Adipocyte (in vitro differentiated cells): ENCODE results near the gene GRN.

Experiments
- DNase-seq: peaks from one replicate; pipeline ENCODE4 v3.0.0-alpha.2; 2015; ENCODE audit warnings: low read depth
- H3K27me3 ChIP-seq: replicated peaks from 2 replicates; pipeline ENCODE4 v1.7.0; 2013; ENCODE audit warnings: mild to moderate bottlenecking, low read length, moderate library complexity; ENCODE audit not compliant: control insufficient read depth, insufficient read depth
- H3K36me3 ChIP-seq: 2 replicates; pipeline ENCODE4 v1.7.0; 2013; ENCODE audit warnings: low read length, mild to moderate bottlenecking, moderate library complexity; ENCODE audit not compliant: control insufficient read depth, insufficient read depth, severe bottlenecking
- H3K4me1 ChIP-seq: 2 replicates; pipeline ENCODE4 v1.7.0; 2013; ENCODE audit warnings: mild to moderate bottlenecking, low read length, moderate library complexity; ENCODE audit not compliant: control insufficient read depth, insufficient read depth
- H3K4me3 ChIP-seq: 2 replicates; pipeline ENCODE4 v1.7.0; 2013; ENCODE audit warnings: mild to moderate bottlenecking, low read length, moderate library complexity
- H3K9ac ChIP-seq: 2 replicates; pipeline ENCODE4 v1.7.0; 2013; ENCODE audit warnings: mild to moderate bottlenecking, low read length, moderate library complexity
- H3K9me3 ChIP-seq: 2 replicates; pipeline ENCODE4 v1.7.0; 2013; ENCODE audit warnings: mild to moderate bottlenecking, low read length, moderate library complexity; ENCODE audit not compliant: control insufficient read depth

Gene GRN

DNA sequence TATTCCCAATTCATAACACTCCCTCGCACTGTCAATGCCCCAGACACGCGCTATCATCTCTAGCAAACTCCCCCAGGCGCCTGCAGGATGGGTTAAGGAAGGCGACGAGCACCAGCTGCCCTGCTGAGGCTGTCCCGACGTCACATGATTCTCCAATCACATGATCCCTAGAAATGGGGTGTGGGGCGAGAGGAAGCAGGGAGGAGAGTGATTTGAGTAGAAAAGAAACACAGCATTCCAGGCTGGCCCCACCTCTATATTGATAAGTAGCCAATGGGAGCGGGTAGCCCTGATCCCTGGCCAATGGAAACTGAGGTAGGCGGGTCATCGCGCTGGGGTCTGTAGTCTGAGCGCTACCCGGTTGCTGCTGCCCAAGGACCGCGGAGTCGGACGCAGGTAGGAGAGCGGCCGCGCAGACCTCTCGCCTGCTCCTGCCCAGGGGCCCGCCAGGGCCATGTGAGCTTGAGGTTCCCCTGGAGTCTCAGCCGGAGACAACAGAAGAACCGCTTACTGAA lies at the start of gene GRN:
GRN (plus strand) TSS at position 364 of the 515 bp plus-strand sequence. CDS start 3,863 bp downstream, outside the sequence.
- H3K9ac ChIP-seq = peak within 1 kb of the TSS; percentile 95
- DNase-seq = peak; percentile 99
- H3K4me3 ChIP-seq = peak within 1 kb of the TSS; percentile 95
- peaks cover 7% of the 10 kb centered on the region for H3K4me1 ChIP-seq
- H3K27me3 ChIP-seq = no peaks in the 10 kb centered on the region
- peaks cover 4% of the 10 kb centered on the region for H3K36me3 ChIP-seq
- no peaks in the 10 kb centered on the region for H3K9me3 ChIP-seq

DNA sequence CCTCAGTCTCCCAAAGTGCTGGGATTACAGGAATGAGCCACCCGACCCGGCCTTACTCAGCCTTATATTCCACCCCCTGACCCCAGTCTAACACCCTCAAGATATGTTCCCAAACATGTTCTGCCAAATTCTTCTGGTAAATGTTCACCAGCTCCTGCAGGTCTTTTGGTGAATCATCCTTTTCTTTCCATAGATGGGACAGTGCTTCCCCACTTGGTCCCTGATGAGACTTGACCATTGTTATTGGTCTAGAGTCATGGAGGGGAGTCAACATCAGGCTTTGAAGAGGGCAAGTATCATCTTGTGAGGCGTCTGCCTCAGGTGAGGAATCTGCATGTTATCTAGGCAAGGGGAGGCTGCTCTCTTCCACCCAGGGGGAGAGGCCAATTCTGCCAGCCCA lies 47.1 kb upstream of the GRN start:
- no peaks in the 10 kb centered on the region for H3K4me1 ChIP-seq
- H3K9ac ChIP-seq = no peak overlapping the region
- H3K27me3 ChIP-seq = peaks cover 32% of the 10 kb centered on the region
- no peaks in the 10 kb centered on the region for H3K9me3 ChIP-seq
- DNase-seq = no peak
- H3K4me3 ChIP-seq = no peak overlapping the region
- no peaks in the 10 kb centered on the region for H3K36me3 ChIP-seq

DNA sequence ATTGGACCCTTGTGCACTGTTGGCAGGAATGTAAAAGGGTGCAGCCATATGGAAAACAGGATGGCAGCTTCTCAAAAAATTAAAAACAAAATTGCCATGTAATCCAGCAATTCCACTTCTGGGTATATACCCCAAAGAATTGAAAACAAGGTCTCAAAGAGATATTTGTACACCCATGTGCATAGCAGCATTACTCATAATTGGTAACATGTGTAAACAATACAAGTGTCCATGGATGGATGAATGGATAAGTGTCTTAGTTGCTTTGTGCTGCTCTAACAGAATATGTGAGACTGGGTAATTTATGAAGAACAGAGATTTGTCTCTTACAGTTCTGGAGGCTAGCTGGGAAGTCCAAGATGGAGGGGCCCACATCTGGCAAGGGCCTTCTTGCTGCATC lies 40.5 kb upstream of the GRN start:
- DNase-seq = no peak
- no peaks in the 10 kb centered on the region for H3K9me3 ChIP-seq

DNA sequence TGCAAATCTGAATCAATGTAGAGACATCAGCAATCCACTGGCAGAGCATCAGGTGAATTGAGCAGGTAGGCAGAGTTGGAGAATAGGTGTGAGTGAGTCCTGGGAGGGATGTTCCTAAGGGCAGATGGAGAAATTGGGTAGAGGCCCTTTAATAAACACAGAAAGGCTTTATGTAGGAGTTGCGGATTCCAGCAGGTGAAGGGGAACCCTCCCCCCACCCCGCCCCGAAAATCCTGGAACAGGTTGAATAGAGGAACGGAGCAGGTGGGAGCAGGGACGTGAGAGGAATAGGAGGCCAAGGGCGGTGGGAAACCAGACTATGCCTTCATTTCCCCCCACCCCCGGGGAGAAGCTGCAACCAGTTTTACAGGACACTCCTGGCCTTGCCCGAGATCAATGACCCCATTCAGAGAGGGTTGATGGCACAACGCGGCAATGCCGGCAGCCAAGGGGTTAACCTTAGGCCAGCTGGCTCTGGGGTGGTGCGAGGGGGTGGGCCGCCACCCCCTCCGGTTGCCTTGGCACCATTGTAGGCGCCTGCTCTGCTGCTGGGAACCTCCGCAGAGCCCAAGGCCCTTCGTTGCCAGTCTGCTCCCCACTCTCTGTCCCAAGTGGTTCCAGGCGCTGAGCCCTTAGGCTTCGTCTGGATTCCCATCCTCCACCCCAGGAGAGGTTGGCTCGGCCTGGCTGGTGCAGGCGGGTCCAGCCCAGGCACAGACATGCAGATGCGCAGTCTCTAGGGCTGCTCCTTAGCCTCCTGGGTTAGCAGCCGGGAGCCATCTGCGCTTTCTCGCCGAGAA lies 37.5 kb upstream of the GRN start:
- H3K9me3 ChIP-seq = no peaks in the 10 kb centered on the region
- no peaks in the 10 kb centered on the region for H3K36me3 ChIP-seq
- no peaks in the 10 kb centered on the region for H3K4me1 ChIP-seq
- H3K27me3 ChIP-seq = peaks cover 55% of the 10 kb centered on the region
- H3K9ac ChIP-seq = no peak overlapping the region
- DNase-seq = peak; percentile 73
- H3K4me3 ChIP-seq = no peak overlapping the region

More for the DNA sequence above, 40.5 kb upstream of the GRN start:
- no peaks in the 10 kb centered on the region for H3K4me1 ChIP-seq
- no peak overlapping the region for H3K4me3 ChIP-seq
- peaks cover 50% of the 10 kb centered on the region for H3K27me3 ChIP-seq
- H3K9ac ChIP-seq = no peak overlapping the region
- no peaks in the 10 kb centered on the region for H3K36me3 ChIP-seq

DNA sequence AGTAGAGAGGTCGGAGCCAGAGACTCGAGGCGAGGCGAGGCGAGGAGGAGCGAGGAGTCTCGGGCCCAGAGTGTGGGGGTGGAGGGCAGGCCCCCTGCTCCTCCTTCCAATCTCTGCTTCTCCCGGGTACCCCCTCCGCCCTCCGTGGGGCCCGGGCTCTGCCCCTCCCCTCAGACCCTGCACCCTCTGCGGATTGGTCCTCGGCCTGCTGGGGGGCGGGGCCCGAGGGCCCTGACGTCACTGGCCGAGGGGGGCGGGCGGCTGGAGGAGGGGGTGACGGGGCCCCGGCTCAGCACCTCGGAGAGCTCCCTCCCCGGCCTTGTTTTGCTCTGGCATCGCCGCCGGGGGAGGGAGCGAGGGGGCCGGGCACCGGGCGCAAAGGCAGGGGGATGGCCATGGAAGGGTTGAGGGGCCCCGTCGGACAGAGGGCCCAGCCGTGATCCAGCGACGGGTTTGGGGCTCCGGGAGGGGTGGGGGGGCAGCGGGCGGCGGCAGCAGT lies 36.7 kb upstream of the GRN start, which contains the start of gene RUNDC3A:
RUNDC3A (plus strand) TSS at position 282 of the 499 bp plus-strand sequence. CDS start 232 bp downstream, outside the sequence.
- H3K9me3 ChIP-seq = no peaks in the 10 kb centered on the region
- peak; percentile 94 for DNase-seq
- peaks cover 53% of the 10 kb centered on the region for H3K27me3 ChIP-seq
- H3K36me3 ChIP-seq = no peaks in the 10 kb centered on the region
- H3K4me3 ChIP-seq = no peak within 1 kb of the TSS
- no peak within 1 kb of the TSS for H3K9ac ChIP-seq
- no peaks in the 10 kb centered on the region for H3K4me1 ChIP-seq

DNA sequence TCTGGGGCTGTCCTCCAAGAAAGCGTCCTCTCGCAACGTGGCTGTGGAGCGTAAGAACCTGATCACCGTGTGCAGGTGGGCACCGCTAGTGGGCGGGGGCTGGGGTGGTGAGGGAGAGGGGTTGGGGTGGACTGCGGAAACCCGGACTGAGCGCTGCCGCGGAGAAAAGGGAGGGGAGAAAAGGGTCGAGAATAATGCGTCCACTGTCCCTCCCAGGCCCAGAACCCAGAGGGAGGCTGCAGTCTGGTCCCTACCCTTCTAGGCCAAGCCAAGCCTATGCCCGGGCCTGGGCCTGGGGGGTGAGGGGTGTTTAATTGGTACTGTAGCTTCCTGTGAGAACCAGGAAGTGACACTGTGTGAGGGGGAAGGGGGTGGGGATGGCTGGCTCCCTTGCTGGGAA lies 36.2 kb upstream of the GRN start:
- no peak overlapping the region for H3K9ac ChIP-seq
- no peak for DNase-seq
- H3K4me1 ChIP-seq = no peaks in the 10 kb centered on the region
- H3K4me3 ChIP-seq = no peak overlapping the region
- no peaks in the 10 kb centered on the region for H3K36me3 ChIP-seq
- peaks cover 50% of the 10 kb centered on the region for H3K27me3 ChIP-seq
- H3K9me3 ChIP-seq = no peaks in the 10 kb centered on the region

DNA sequence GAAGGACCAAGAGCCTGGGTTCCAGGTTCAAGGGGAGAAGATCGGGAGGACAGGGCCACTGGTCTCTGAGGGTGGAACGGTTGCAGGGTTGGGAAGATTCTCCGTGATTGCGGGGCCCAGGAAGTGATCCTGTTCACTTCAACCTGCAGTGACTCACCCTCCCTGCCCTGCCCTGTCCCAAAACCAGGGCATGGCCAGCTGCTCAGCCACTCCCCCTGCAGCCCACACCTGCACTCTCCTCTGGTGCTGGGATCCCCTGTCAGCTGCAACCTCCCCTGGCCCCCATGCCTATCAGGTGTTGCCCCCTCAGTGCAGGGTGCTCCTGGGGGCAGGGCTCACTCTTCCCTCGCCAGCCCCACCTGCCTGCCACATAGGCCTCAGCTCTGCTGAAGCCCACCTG lies 35.6 kb upstream of the GRN start:
- H3K36me3 ChIP-seq = no peaks in the 10 kb centered on the region
- no peaks in the 10 kb centered on the region for H3K4me1 ChIP-seq
- H3K9ac ChIP-seq = no peak overlapping the region
- H3K9me3 ChIP-seq = no peaks in the 10 kb centered on the region
- H3K27me3 ChIP-seq = peaks cover 51% of the 10 kb centered on the region
- no peak for DNase-seq
- no peak overlapping the region for H3K4me3 ChIP-seq

DNA sequence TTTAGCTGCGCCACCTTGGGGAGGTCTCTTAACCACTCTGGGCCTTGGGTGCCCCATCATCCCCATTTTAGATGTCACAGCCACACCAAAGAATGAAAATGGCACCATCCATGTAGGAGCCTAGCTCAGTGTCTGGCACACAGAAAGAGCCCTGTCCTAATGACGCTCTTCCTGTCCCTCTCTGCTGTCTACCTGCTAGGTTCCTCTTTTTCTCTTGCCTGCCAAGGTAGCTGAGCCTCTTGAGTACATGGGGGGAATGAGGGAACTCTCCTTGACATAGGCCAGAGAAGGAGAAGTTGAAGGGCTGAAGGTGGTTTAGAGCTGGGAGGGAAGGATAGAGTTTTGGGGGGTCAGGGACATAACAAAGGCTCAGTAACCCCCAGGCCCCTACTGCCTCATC lies 34.9 kb upstream of the GRN start:
- Histone ChIP-seq H3K4me1 (no peaks in the 10 kb centered on the region), H3K27me3 (peaks cover 51% of the 10 kb centered on the region), H3K36me3 (no peaks in the 10 kb centered on the region), H3K9ac (no peak overlapping the region), H3K4me3 (no peak overlapping the region), H3K9me3 (no peaks in the 10 kb centered on the region)
- DNase-seq = no peak

DNA sequence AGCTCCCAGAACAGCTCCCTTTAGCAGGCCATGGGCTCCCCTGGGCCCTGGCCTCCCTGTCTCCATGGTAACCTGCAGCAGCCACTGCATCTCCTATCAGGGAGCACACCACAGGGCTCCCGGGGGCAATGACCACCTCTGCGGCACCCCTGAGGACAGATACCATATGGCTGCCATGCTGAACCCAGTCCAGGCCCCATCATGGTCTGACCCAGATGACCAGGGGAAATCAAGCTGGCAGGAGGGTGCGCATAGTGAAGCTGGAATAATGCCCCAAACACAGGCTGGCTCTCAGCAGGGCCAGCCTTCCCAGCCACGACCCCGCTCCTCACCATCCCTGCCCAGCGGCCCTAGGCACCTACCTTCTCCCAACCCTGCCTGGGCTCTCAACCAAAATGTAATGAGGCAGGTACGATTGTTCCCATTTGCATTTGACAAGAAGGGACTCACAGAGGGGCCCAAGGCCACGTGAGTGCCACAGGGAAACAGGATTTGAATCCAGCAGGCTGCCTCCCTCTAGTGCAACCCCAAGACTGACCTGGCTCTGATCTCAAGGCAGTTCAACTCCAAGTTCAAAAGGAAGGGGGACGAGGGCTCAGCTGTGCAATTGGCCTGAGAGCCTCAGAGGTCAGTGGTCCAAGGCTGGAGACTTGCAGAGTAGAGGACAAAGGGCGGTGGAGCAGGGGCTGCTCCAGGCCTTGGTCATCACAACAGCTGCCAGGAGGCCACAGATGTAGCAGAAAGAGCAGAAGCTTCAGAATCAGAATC lies 34.3 kb upstream of the GRN start:
- H3K27me3 ChIP-seq = peaks cover 53% of the 10 kb centered on the region
- DNase-seq = no peak
- H3K9ac ChIP-seq = no peak overlapping the region
- no peak overlapping the region for H3K4me3 ChIP-seq
- H3K9me3 ChIP-seq = no peaks in the 10 kb centered on the region
- H3K4me1 ChIP-seq = no peaks in the 10 kb centered on the region
- no peaks in the 10 kb centered on the region for H3K36me3 ChIP-seq

DNA sequence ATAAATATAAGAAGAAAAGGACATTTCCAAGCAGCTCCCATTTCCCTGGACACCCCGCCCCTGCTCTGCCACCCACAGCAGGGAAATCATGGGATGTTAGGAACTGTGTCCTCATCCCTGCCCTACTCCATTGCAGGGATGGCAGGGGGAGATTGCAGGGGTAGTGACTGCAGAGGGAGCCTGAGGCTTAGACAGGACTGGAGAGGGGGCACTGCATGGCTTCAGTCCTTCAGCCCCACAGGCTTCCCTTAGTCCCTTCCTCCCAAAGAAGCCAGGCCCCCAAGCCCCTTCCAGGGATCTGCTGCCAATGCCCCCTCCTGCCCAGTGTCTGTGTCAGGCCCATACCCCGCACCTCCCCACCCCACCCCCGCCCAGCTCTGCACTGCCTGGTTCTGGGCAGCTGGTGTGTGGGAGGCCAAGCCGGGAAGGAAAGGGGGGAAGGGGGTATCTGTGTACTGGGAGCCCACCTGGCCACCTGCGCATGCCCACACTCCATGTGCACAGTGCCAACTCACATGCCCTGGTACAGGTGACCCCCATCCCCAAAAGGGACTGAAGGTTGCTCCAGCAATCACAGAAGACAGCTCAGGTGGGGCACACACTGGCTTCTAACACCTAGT lies 33.4 kb upstream of the GRN start:
- peaks cover 54% of the 10 kb centered on the region for H3K27me3 ChIP-seq
- peaks cover 3% of the 10 kb centered on the region for H3K4me1 ChIP-seq
- no peaks in the 10 kb centered on the region for H3K9me3 ChIP-seq
- H3K36me3 ChIP-seq = no peaks in the 10 kb centered on the region
- no peak overlapping the region for H3K4me3 ChIP-seq
- no peak for DNase-seq
- H3K9ac ChIP-seq = no peak overlapping the region
